ENCODE data around the gene CHRNB4.
"Not testable (repeated sequence)": the region's sequence is repeated elsewhere in the genome, so short reads cannot be mapped to it uniquely, and the experiment has no call there.

The CHRNB4 gene, protein sequence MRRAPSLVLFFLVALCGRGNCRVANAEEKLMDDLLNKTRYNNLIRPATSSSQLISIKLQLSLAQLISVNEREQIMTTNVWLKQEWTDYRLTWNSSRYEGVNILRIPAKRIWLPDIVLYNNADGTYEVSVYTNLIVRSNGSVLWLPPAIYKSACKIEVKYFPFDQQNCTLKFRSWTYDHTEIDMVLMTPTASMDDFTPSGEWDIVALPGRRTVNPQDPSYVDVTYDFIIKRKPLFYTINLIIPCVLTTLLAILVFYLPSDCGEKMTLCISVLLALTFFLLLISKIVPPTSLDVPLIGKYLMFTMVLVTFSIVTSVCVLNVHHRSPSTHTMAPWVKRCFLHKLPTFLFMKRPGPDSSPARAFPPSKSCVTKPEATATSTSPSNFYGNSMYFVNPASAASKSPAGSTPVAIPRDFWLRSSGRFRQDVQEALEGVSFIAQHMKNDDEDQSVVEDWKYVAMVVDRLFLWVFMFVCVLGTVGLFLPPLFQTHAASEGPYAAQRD
- 0 to 0.04 reads per million in 2 experiments for total RNA-seq

DNA sequence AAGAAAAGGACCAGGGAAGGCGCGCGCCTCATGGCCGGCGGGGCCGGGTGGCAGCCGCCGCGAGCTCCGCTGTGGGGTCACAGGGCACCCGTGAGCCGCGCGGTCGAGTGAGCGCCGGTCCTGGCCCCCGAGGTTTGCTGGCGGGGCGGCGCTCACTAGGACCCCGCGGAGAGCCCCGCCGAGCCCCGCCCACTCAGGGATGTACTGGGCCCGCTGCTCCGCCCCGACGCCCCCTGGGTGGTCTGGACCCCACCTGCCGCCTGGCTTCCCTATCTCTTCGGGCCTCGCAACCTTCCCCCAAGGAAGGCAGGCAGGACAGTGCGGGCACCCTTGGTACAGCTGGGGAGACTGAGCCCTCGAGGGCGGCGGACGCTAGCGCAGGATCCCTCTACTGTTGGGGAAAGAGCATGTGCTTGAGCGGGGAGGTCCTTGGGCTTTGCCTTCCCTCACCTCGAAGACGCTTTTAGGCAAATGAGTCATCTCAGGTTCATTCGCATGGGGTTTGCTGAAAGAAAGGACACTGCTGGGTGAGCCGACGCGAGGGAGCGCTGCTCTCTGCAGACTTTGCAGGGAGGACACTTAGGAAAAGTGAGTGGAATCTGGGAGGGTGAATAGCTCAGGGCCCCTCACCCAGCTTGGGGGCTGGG, at the start of gene CHRNB4:
CHRNB4 (minus strand) TSS at position 109 of the 647 bp plus-strand sequence; CDS start at position 32, 77 bp downstream.
- DNase-seq (ENCODE audit: low read depth), result no peak

- no peak for DNase-seq (ENCODE audit: low read depth)
Measured at GRCh38 chr15:78689626-78690025, 48.6 kb upstream of the CHRNB4 start.

DNA sequence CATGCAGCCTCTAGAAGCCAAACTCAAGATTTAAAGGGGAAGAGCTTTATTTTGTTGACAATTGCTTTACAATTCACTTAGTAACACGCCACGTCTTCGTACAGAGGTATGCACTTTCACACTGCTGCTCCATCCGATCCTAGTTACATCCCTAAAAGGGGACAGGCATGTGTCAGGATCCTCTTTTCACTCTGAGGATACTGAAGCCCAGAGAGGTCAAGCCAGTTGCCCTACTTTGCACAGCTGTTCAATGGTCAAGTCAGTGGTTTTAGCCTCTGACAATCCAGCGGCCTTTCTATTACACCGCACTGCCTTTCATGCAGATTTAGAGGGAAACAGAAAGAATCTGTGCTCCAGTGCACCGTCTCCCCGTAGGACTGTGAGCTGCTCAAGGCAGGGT, 44.9 kb upstream of the CHRNB4 start:
- no peak for DNase-seq (ENCODE audit: low read depth)

DNA sequence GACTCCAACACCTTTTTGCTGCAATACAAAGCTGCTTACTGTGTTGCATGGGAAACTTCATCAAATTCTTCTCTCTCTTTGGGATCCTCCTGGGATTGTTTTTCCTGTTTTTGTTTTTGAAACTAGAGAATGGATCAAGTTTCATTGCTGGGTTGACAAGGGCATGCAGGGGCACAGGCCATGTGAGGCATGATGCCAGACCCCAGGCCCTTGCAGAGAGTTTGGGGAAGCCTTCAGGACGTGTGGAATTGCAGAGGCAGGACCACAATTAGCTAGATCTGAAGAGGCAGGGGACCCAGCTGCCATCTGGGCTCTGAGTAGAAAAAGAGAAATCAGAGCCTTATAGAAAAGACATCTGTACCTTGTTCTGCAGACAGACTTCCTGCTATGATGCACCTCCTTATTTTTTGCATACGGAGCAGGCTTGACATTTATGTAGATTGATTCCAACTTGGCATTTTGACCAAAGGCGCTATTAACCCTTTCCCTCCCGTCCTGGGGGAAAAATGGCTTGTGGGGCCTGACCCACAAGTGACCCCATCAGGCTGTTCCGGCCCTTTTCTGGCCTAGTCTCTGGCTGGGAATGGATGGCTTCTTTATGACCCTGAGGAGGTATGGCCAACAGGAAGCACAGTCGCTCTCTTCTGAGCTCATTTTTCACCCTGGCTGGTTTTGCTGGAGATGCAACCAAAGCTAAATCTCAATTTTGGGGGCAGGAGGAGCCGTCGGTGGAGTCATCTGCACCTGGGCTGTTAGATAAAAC, 44.3 kb upstream of the CHRNB4 start:
- no peak for DNase-seq (ENCODE audit: low read depth)

- no peak for DNase-seq (ENCODE audit: low read depth)
Measured at GRCh38 chr15:78684657-78685056, 43.6 kb upstream of the CHRNB4 start.

DNA sequence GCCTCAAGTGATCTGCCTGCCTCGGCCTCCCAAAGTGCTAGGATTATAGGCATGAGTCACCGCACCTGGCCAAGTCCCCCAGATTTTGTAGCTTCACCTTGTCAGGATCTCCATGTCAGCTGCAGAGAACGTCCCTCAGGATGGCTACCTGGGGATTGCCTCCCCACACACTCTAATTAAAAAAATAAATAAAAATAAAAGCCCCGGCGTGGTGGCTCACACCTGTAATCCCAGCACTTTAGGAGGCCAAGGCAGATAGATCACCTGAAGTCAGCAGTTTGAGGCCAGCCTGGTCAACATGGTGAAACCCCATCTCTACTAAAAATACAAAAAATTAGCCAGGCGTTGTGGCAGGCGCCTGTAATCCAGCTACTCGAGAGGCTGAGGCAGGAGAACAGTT, 42.6 kb upstream of the CHRNB4 start:
- not testable (repeated sequence) for DNase-seq (ENCODE audit: low read depth)

DNA sequence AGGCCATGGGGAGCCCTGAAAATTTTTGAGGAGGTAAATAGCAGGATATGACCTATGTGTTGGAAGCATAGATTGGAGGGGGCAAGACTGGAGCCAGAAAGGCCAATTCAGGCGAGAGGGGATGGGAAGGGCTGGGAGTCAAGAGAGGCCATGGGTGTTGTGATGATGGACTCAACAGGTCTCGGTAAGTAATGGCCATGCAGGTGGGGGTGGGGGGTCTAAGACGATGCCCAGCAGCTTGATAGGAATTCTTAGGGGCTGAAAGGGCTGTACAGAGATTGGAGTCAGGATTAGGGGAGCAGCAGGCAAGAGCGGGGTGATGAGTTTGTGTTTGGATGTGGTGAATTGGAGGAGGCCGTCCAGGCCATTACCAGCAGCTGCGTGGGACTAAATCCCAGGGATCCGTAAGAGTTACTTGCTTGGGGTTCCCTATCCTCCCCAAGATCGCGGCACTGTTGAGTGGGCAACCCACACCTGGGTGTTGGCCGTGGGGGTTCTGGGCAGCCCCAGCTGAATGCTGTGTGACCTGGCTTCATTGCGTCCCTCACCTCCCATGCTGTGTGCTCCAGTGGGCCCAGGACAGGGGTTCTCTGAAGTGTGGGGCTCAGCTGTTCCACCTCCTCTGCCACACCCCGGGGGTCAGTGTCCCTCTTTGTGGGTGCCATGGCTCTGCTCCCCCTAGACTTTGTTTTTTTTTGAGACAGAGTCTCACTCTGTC, 41.8 kb upstream of the CHRNB4 start:
- no peak for DNase-seq (ENCODE audit: low read depth)

DNA sequence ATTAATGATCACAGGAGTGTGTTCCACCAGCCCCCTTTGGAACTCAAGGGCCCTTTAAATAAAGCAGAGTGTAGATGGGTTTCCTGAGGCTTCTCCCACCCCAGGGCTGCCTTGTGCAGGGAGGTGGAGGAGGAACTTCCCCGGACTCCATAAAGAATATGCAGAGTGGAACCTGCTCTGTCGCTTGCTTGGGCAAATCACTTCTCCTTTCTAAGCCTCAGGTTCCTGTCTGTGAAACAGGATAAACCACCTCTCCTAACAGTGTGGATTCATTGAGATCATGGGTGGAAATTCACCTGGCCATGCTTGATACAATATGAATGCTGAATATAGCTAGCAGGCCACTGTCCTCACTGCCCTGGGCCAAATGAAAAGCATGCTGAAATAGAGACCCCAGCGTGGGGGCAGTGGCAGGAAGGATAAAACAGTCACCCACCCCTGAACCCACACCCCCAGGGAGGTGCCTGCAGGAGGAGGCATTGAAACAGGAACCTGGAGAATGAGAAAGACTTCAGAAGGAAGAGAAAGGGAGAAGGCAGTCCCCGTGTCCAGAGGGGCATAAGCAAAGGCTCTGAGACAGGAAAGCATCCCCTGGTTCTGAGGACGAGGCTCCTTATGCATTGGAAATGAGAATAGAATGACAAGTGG, 41.1 kb upstream of the CHRNB4 start:
- DNase-seq (ENCODE audit: low read depth), result no peak

- DNase-seq (ENCODE audit: low read depth), result no peak
Measured at GRCh38 chr15:78681281-78682003, 40.4 kb upstream of the CHRNB4 start.

- no peak for DNase-seq (ENCODE audit: low read depth)
Measured at GRCh38 chr15:78680431-78681075, 39.5 kb upstream of the CHRNB4 start.

- no peak for DNase-seq (ENCODE audit: low read depth)
Measured at GRCh38 chr15:78679089-78679511, 38.1 kb upstream of the CHRNB4 start.

- DNase-seq (ENCODE audit: low read depth), result no peak
Measured at GRCh38 chr15:78676424-78677110, 35.6 kb upstream of the CHRNB4 start.

DNA sequence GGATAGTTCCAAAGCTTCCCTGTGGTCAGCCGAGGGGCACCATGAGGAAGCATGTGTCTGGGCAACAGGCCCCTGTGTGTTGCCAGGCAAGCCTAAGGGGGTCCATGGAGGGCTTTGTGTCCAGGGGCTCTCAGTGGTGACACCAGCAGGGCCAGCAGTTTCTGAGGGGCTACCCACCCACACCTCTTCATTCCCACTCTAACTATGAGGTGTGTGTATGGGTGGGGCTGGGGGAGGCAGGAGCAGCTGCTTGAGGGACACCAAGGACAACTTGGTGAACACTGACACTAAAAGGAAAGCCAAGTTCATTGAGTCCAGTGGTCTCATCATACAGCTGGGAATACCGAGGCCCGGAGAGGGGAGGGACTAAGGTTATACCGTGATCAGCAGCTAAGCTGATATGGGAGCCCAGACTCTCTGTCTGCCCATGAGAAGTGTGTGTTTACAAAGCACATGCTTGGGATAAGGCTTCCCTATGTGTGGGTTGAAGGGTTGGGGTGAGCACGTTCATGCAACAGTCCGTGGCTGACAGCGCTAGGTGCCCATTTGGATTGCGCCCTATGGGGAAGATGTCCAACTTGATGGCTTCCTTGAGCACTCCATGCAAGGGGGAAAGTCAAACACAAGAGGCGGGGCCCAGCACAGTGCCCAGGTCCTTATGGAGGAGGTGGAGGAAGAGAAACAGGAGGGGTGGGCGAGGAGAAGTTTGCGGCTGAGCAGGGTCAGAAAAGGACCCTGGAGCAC, 34.8 kb upstream of the CHRNB4 start:
- DNase-seq (ENCODE audit: low read depth), result no peak

- DNase-seq (ENCODE audit: low read depth), result no peak
Measured at GRCh38 chr15:78675206-78675605, 34.2 kb upstream of the CHRNB4 start.

GRCh38 chr15:78673917-78674444, 33.0 kb upstream of the CHRNB4 start:
- no peak for DNase-seq (ENCODE audit: low read depth)

DNA sequence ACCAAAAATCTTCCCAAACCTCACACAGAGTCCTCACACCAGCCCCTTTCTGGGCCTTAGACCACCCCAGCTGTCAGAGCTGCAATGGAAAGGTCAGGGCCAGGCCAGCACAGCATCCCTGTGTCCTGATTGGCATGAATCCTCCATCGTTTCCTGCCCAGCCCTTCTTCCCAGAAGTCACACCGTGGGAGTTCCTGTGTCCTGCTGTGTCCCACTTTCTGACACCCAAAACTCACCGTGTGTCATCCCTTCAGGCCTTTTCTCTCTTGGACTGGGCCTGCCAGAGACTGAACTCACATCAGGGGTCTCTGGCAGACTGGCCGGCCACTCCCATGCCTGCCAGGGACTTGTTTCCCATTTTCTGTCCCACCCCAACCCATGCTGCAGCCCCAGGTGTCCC, 32.5 kb upstream of the CHRNB4 start:
- no peak for DNase-seq (ENCODE audit: low read depth)

DNA sequence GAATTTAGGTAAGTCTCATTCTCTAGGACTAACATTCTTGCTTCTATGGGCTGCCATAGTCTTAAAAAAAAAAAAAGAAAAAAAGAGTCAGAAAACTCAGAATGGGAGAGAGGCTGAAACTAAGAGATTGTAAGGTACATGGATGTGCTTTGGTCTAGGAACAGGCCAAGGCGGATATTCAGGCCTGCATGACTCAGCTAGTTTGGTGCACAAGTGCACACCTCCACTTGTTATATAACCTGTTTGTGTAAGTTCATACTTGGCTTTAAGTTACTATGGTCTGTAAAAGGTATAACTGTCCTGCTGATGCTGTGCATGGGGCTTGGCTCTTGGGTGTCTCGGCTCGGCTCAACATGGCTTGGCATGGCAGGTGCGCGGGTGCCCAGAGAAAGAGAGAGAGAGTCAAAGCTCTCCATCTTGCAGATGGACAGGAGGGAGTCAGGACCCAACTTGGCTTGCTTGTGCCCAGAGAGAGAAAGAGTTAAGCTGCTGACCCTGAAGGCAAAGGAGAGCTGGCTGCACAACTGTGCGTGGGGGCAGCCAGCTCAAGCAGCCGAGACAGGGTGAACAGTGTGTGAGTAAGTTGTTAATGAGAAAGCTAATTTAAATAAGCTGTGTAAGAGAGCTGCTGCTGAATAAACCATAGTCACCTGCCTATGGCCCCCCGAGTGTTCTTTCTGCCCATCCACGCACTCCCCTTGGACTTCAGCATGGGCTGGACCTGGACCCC, 31.4 kb upstream of the CHRNB4 start:
- no peak for DNase-seq (ENCODE audit: low read depth)
